Calu3 (cell line): Measurements from ENCODE around the gene GGNBP2. TPM values are rescaled to one million over a fixed set of nuclear protein-coding genes. Genes with fewer than 3 reads are reported as not detected.
"Not testable (repeated sequence)": the region's sequence is repeated elsewhere in the genome, so short reads cannot be mapped to it uniquely, and the experiment has no call there.

ENCODE experiments used
- BruUV-seq: library from RNA; stranded (reverse); fragments of 400-500 nt; replicated peaks from 2 replicates; lab custom pipeline; 2021; lab: Mats Ljungman, UMichigan
- CTCF ChIA-PET: fragments of 300-600 bp; sonication (Branson Sonifier 250); formaldehyde crosslinking; loops from one replicate; lab custom pipeline; 2022; ENCODE audit warnings: antibody characterized with exemption; lab: Charles Lee
- DNase-seq: peaks from one replicate; pipeline ENCODE4 v3.0.0; 2022
- H3K27ac Mint-ChIP-seq: one replicate; pipeline ENCODE4 v1.8.0; 2022; ENCODE audit warnings: mixed read lengths; ENCODE audit not compliant: unreplicated experiment
- H3K27me3 Mint-ChIP-seq: one replicate; pipeline ENCODE4 v1.8.0; 2022; ENCODE audit warnings: mixed read lengths; ENCODE audit not compliant: unreplicated experiment
- H3K36me3 Mint-ChIP-seq: one replicate; pipeline ENCODE4 v1.8.0; 2022; ENCODE audit warnings: mild to moderate bottlenecking, moderate library complexity, mixed read lengths; ENCODE audit not compliant: insufficient read depth, unreplicated experiment
- H3K4me1 Mint-ChIP-seq: one replicate; pipeline ENCODE4 v1.8.0; 2022; ENCODE audit warnings: mild to moderate bottlenecking, low read depth, mixed read lengths; ENCODE audit not compliant: unreplicated experiment
- H3K4me3 Mint-ChIP-seq: one replicate; pipeline ENCODE4 v1.8.0; 2022; ENCODE audit warnings: mild to moderate bottlenecking, low read depth, moderate library complexity, mixed read lengths; ENCODE audit not compliant: unreplicated experiment
- H3K9me3 Mint-ChIP-seq: one replicate; pipeline ENCODE4 v1.8.0; 2022; ENCODE audit warnings: low read depth, mixed read lengths; ENCODE audit not compliant: unreplicated experiment
- CTCF ChIP-seq: fragments of 200-600 bp; IDR thresholded peaks from one replicate; pipeline ENCODE4 v1.8.0; 2022; ENCODE audit warnings: antibody characterized with exemption; ENCODE audit not compliant: unreplicated experiment
- intact Hi-C: fragments of 100-400 bp; cut with micrococcal nuclease; formaldehyde crosslinking; loops from one replicate; pipeline ENCODE4 v1.10.0; 2022; ENCODE audit not compliant: unreplicated experiment
- total RNA-seq: library from RNA; stranded (reverse); gene quantifications from 2 replicates; pipeline ENCODE4 v1.2.3, GENCODE V29; 2022

The GGNBP2 gene
- total RNA-seq, 1 experiment from 2014 or later = 266 TPM

DNA sequence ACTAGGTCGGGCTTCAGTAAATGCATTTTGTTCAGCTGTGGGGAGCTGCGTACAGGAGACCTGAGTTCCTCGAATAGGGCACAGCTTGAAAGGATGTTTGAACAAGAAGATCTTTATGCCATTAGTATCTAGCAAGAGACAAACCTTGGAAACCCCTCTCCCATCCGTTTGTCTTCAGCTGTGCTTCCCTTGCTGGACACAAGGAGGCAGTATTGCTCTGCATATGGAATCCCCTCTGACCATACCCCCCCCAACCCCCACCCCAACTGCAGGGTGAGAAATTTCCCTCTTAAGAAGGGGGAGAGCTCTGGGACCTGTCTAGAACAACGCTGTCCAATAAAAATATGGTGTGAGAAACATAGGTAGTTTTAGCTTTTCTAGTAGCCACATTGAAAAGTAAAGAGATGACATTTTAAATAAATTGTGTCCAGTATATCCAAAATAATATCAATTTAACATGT lies 58.2 kb downstream of the GGNBP2 start:
- H3K27ac Mint-ChIP-seq = peak overlapping the region; percentile 84
- peak; percentile 88 for DNase-seq
- peaks cover 33% of the 10 kb centered on the region for H3K36me3 Mint-ChIP-seq
- CTCF ChIA-PET = interaction anchor here (0.6 to 4.8 kb wide), 48 partner anchors 11 to 925 kb away, joined by 3 to 69 read pairs (median 6); partner anchors contain the start of genes DHRS11, GGNBP2, MYO19 and PIGW
- no peaks in the 10 kb centered on the region for H3K9me3 Mint-ChIP-seq
- BruUV-seq = TSS peak; percentile 22
- H3K4me3 Mint-ChIP-seq = peak overlapping the region; percentile 81
- intact Hi-C loops = no loop called here
- TF ChIP-seq CTCF = peak; percentile 100
- H3K4me1 Mint-ChIP-seq = peaks cover 34% of the 10 kb centered on the region
- no peaks in the 10 kb centered on the region for H3K27me3 Mint-ChIP-seq

DNA sequence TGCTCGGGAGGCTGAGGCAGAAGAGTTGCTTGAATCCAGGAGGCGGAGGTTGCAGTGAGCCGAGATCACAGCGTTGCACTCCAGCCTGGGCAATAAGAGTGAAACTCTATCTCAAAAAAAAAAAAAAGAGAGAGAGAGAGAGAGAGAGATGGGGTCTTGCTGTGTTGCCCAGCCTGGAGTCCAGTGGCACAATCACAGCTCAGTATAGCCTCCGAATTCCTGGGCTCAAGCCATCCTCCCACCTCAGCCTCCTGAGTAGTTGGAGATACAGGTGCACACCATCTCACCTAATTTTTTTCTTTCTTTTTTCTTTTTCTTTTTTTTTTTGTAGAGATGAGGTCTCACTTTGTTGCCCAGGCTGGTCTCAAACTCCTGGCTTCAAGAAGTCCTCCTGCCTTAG lies 60.3 kb downstream of the GGNBP2 start:
- Mint-ChIP-seq H3K4me1 (peaks cover 34% of the 10 kb centered on the region), H3K36me3 (peaks cover 35% of the 10 kb centered on the region)
- DNase-seq, intact Hi-C loops, H3K4me3 Mint-ChIP-seq, BruUV-seq, H3K9me3 Mint-ChIP-seq, H3K27me3 Mint-ChIP-seq, H3K27ac Mint-ChIP-seq: not testable (repeated sequence)
- CTCF ChIA-PET = interaction anchor here (0.7 to 4.8 kb wide), 2 partner anchors 9 to 220 kb away, joined by 3 to 67 read pairs; no protein-coding TSS in a partner anchor

DNA sequence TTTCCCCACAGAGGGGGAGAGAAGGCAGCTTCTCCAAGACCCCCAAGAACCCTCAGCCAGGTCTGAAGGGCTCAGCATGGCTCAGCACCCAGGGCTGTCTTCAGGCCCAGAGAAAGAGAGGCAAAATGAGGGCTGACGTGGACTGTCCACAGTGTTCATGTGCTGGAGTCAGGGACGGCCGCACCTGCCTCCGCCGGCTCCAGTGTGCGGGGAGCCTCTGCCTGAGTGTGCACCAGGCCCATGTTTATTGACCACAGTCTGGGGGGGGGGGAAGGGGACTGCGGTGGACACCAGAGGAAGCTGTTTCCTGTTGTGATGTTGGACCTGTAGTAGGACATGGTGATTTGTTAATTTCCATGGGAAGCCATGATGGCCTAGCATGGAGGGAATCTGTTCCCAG lies 63.6 kb downstream of the GGNBP2 start:
- Mint-ChIP-seq H3K9me3 (no peaks in the 10 kb centered on the region), H3K27me3 (no peaks in the 10 kb centered on the region), H3K36me3 (peaks cover 5% of the 10 kb centered on the region), H3K4me1 (peaks cover 24% of the 10 kb centered on the region), H3K27ac (no peak overlapping the region), H3K4me3 (no peak overlapping the region)
- DNase-seq = no peak
- TF ChIP-seq CTCF = no peak
- CTCF ChIA-PET = no interaction called here
- intact Hi-C loops = no loop called here
- BruUV-seq = no TSS peak

- peaks cover 5% of the 10 kb centered on the region for H3K36me3 Mint-ChIP-seq
- no peaks in the 10 kb centered on the region for H3K9me3 Mint-ChIP-seq
- peak; percentile 68 for TF ChIP-seq CTCF
- no peak overlapping the region for H3K27ac Mint-ChIP-seq
- CTCF ChIA-PET = no interaction called here
- H3K4me3 Mint-ChIP-seq = no peak overlapping the region
- no peaks in the 10 kb centered on the region for H3K27me3 Mint-ChIP-seq
- peak; percentile 66 for DNase-seq
- intact Hi-C loops = no loop called here
- H3K4me1 Mint-ChIP-seq = peaks cover 21% of the 10 kb centered on the region
- no TSS peak for BruUV-seq
These were observed 64.2 kb downstream of the GGNBP2 start for GRCh38 chr17:36608794-36609497.

GRCh38 chr17:36609498-36609862 lies 64.8 kb downstream of the GGNBP2 start:
- CTCF ChIA-PET = interaction anchor here (0.6 kb wide), 1 partner anchor 550 kb away, joined by 3 read pairs; no protein-coding TSS in a partner anchor
- DNase-seq = no peak
- H3K36me3 Mint-ChIP-seq = peaks cover 5% of the 10 kb centered on the region
- no peaks in the 10 kb centered on the region for H3K27me3 Mint-ChIP-seq
- H3K4me1 Mint-ChIP-seq = peaks cover 16% of the 10 kb centered on the region
- no peak overlapping the region for H3K27ac Mint-ChIP-seq
- no peaks in the 10 kb centered on the region for H3K9me3 Mint-ChIP-seq
- TF ChIP-seq CTCF = no peak
- no peak overlapping the region for H3K4me3 Mint-ChIP-seq
- intact Hi-C loops = no loop called here
- no TSS peak for BruUV-seq
